Measurements from ENCODE around the gene HCAR2.
"Not testable (repeated sequence)": the region's sequence is repeated elsewhere in the genome, so short reads cannot be mapped to it uniquely, and the experiment has no call there.

- TF ChIP-seq POLR2A (IDR thresholded peaks at IDR 0.05; ENCODE audit: low read length); GATA1 (IDR thresholded peaks at IDR 0.05; ENCODE audit: low read depth, low read length): not testable (repeated sequence)
Observed at GRCh38 chr12:122710341-122710740, 7.2 kb upstream of the HCAR2 start.
